IPS DF 4.7 (cell line): Measurements from ENCODE around the gene MYOCD.

Experiments used
- DNase-seq: peaks from one replicate; pipeline ENCODE4 v3.0.0-alpha.2; 2013; ENCODE audit warnings: low spot score; ENCODE audit errors: extremely low read depth

Gene MYOCD

GRCh38 chr17:12641084-12641483 lies 24.6 kb upstream of the MYOCD start:
- DNase-seq, result no peak

GRCh38 chr17:12642034-12642433 lies 23.7 kb upstream of the MYOCD start:
- no peak for DNase-seq

GRCh38 chr17:12643822-12644221 lies 21.9 kb upstream of the MYOCD start:
- no peak for DNase-seq

- peak; percentile 44 for DNase-seq
These were observed 21.1 kb upstream of the MYOCD start for GRCh38 chr17:12644623-12645022.

GRCh38 chr17:12646761-12647422 lies 18.8 kb upstream of the MYOCD start:
- no peak for DNase-seq

GRCh38 chr17:12648498-12648897 lies 17.2 kb upstream of the MYOCD start:
- no peak for DNase-seq

- DNase-seq, result no peak
These were observed 9.8 kb upstream of the MYOCD start for GRCh38 chr17:12655936-12656335.

GRCh38 chr17:12656354-12656753 lies 9.3 kb upstream of the MYOCD start:
- no peak for DNase-seq

- no peak for DNase-seq
These were observed 6.2 kb upstream of the MYOCD start for GRCh38 chr17:12659500-12659899.

GRCh38 chr17:12664252-12664651 lies 1.4 kb upstream of the MYOCD start:
- no peak for DNase-seq

- no peak for DNase-seq
These were observed 812 bp upstream of the MYOCD start for GRCh38 chr17:12664894-12665262.

- DNase-seq, result no peak
These were observed 1.0 kb downstream of the MYOCD start for GRCh38 chr17:12666718-12667117.

- peak; percentile 56 for DNase-seq
These were observed 1.7 kb downstream of the MYOCD start for GRCh38 chr17:12667299-12667958.

GRCh38 chr17:12671906-12672305 lies 6.2 kb downstream of the MYOCD start:
- DNase-seq, result no peak

GRCh38 chr17:12672947-12673346 lies 7.3 kb downstream of the MYOCD start:
- no peak for DNase-seq

GRCh38 chr17:12673788-12674187 lies 8.1 kb downstream of the MYOCD start:
- no peak for DNase-seq

GRCh38 chr17:12680407-12680897 lies 14.8 kb downstream of the MYOCD start:
- DNase-seq, result no peak

- no peak for DNase-seq
These were observed 15.3 kb downstream of the MYOCD start for GRCh38 chr17:12680993-12681392.

- no peak for DNase-seq
These were observed 17.6 kb downstream of the MYOCD start for GRCh38 chr17:12683299-12683698.

GRCh38 chr17:12686486-12686885 lies 20.8 kb downstream of the MYOCD start:
- no peak for DNase-seq

GRCh38 chr17:12688382-12688781 lies 22.7 kb downstream of the MYOCD start:
- DNase-seq, result no peak

- no peak for DNase-seq
These were observed 25.5 kb downstream of the MYOCD start for GRCh38 chr17:12691173-12691572.

- no peak for DNase-seq
These were observed 27.9 kb downstream of the MYOCD start for GRCh38 chr17:12693640-12694039.
